Ishikawa (cell line): ENCODE data around the gene KARS1.

Experiments
- CREB1 ChIP-seq: IDR thresholded peaks from 2 replicates; pipeline ENCODE4 v1.6.1; 2012; ENCODE audit warnings: low read depth
- MAX ChIP-seq: IDR thresholded peaks from 2 replicates; pipeline ENCODE4 v1.6.1; 2012
- NFIC ChIP-seq: IDR thresholded peaks from 2 replicates; pipeline ENCODE4 v1.6.1; 2012
- TAF1 ChIP-seq: IDR thresholded peaks from 2 replicates; pipeline ENCODE4 v1.6.1; 2012; ENCODE audit warnings: low read depth, mild to moderate bottlenecking
- YY1 ChIP-seq: IDR thresholded peaks from 2 replicates; pipeline ENCODE4 v1.6.1; 2012; ENCODE audit warnings: low read depth
- TF ChIP-seq, protein P1 (sequence below): IDR thresholded peaks from 2 replicates; pipeline ENCODE4 v1.6.1; 2012; ENCODE audit warnings: low read depth, mild to moderate bottlenecking
- TF ChIP-seq, protein P2 (sequence below): IDR thresholded peaks from 2 replicates; pipeline ENCODE4 v1.6.1; 2012

- TF ChIP-seq YY1 (no peak), NFIC (no peak), MAX (no peak), TAF1 (no peak), CREB1 (no peak)
- TF ChIP-seq, protein P1, sequence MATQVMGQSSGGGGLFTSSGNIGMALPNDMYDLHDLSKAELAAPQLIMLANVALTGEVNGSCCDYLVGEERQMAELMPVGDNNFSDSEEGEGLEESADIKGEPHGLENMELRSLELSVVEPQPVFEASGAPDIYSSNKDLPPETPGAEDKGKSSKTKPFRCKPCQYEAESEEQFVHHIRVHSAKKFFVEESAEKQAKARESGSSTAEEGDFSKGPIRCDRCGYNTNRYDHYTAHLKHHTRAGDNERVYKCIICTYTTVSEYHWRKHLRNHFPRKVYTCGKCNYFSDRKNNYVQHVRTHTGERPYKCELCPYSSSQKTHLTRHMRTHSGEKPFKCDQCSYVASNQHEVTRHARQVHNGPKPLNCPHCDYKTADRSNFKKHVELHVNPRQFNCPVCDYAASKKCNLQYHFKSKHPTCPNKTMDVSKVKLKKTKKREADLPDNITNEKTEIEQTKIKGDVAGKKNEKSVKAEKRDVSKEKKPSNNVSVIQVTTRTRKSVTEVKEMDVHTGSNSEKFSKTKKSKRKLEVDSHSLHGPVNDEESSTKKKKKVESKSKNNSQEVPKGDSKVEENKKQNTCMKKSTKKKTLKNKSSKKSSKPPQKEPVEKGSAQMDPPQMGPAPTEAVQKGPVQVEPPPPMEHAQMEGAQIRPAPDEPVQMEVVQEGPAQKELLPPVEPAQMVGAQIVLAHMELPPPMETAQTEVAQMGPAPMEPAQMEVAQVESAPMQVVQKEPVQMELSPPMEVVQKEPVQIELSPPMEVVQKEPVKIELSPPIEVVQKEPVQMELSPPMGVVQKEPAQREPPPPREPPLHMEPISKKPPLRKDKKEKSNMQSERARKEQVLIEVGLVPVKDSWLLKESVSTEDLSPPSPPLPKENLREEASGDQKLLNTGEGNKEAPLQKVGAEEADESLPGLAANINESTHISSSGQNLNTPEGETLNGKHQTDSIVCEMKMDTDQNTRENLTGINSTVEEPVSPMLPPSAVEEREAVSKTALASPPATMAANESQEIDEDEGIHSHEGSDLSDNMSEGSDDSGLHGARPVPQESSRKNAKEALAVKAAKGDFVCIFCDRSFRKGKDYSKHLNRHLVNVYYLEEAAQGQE = no peak
- TF ChIP-seq, protein P2, sequence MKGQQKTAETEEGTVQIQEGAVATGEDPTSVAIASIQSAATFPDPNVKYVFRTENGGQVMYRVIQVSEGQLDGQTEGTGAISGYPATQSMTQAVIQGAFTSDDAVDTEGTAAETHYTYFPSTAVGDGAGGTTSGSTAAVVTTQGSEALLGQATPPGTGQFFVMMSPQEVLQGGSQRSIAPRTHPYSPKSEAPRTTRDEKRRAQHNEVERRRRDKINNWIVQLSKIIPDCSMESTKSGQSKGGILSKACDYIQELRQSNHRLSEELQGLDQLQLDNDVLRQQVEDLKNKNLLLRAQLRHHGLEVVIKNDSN = no peak
Observed at GRCh38 chr16:75584108-75584507, 63.4 kb downstream of the KARS1 start.
